ENCODE data around the gene STEAP1.

DNA sequence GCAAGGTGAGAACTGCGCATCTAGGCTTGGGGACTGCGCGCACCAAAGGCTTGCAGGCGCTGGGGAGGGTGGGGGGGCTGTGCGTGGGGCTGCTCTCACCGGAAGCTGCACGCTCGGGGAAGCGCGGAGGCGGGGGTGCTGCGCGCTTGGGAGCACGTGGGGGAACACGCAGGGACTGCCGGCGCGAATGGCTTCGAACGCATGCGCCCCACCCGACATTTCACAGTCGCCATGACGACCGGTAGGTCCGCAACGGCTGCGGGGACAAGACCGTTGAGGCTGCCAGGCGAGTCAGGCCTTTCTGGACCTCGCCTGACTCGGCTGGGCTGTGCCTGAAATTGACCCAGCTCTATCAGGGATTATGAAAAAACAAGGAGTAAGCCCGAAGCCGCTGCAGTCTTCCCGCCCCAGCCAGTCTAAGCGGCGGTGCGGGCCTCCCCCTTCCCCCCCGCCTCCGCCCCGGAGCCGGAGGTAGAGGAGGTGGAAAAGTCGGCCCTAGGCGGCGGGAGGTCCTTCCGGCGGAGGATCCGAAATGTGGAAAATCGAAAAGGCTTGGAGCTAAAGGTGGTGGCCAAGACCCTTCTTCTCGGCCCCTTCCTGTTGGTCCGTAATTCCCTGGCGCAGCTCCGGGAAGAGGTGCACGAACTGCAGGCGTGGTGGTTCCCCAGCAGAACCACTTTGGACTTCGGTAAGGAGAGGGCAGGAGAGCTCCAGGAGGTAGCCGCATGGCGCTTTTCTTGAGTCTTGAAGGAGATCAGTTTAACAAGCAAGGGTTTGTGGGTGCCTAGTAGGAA, 34.9 kb upstream of the STEAP1 start:
- TF ChIP-seq, protein P1, sequence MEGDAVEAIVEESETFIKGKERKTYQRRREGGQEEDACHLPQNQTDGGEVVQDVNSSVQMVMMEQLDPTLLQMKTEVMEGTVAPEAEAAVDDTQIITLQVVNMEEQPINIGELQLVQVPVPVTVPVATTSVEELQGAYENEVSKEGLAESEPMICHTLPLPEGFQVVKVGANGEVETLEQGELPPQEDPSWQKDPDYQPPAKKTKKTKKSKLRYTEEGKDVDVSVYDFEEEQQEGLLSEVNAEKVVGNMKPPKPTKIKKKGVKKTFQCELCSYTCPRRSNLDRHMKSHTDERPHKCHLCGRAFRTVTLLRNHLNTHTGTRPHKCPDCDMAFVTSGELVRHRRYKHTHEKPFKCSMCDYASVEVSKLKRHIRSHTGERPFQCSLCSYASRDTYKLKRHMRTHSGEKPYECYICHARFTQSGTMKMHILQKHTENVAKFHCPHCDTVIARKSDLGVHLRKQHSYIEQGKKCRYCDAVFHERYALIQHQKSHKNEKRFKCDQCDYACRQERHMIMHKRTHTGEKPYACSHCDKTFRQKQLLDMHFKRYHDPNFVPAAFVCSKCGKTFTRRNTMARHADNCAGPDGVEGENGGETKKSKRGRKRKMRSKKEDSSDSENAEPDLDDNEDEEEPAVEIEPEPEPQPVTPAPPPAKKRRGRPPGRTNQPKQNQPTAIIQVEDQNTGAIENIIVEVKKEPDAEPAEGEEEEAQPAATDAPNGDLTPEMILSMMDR (IDR thresholded peaks at IDR 0.05; ENCODE audit: poor library complexity): no peak
- no peak for TF ChIP-seq EZH2 (IDR thresholded peaks at IDR 0.05; ENCODE audit: borderline replicate concordance)
